PC-9 (cell line): ENCODE results near the gene GRM1.

Experiments
- EZH2 ChIP-seq: fragments of 200-600 bp; sonication (generic); IDR thresholded peaks from 2 replicates; pipeline ENCODE4 v1.8.0; 2017; ENCODE audit warnings: antibody characterized with exemption, low read depth
- TF ChIP-seq, protein P1 (sequence below): fragments of 200-600 bp; sonication (generic); conservative IDR thresholded peaks from 2 replicates; pipeline ENCODE4 v1.6.1; 2017; ENCODE audit warnings: mixed run types, antibody characterized with exemption, mild to moderate bottlenecking, moderate library complexity

DNA sequence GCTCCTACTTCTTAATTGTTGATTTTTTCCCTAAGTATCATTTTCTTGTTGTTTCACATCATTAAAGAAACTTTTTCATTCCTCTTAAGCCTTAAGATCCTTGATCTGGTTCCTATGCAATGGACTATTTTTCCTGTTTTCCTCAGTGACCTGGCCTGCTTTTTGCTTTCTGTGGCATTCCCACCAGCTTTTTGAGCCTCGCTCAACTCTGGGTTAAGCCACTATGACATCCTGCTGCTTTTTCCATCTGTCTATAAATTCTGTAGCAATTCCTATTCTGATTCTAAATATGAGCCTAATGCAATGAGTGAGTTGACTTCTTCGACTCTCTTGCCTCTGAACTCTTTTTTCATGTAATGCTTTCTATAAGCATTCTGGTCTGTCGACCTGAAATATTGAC is 160.3 kb downstream of the GRM1 start:
- TF ChIP-seq, protein P1, sequence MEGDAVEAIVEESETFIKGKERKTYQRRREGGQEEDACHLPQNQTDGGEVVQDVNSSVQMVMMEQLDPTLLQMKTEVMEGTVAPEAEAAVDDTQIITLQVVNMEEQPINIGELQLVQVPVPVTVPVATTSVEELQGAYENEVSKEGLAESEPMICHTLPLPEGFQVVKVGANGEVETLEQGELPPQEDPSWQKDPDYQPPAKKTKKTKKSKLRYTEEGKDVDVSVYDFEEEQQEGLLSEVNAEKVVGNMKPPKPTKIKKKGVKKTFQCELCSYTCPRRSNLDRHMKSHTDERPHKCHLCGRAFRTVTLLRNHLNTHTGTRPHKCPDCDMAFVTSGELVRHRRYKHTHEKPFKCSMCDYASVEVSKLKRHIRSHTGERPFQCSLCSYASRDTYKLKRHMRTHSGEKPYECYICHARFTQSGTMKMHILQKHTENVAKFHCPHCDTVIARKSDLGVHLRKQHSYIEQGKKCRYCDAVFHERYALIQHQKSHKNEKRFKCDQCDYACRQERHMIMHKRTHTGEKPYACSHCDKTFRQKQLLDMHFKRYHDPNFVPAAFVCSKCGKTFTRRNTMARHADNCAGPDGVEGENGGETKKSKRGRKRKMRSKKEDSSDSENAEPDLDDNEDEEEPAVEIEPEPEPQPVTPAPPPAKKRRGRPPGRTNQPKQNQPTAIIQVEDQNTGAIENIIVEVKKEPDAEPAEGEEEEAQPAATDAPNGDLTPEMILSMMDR, result no peak
- no peak for TF ChIP-seq EZH2
